HG03066 (cell line): ENCODE results near the gene NALCN.
A peak's percentile ranks its signal among the peaks of the same experiment; 100 is the strongest.

Experiments
- ATAC-seq: cut with Tn5 transposase; IDR thresholded peaks from one replicate; pipeline ENCODE4 v1.9.1; 2021; ENCODE audit warnings: low read depth; ENCODE audit not compliant: unreplicated experiment

NALCN gene

DNA sequence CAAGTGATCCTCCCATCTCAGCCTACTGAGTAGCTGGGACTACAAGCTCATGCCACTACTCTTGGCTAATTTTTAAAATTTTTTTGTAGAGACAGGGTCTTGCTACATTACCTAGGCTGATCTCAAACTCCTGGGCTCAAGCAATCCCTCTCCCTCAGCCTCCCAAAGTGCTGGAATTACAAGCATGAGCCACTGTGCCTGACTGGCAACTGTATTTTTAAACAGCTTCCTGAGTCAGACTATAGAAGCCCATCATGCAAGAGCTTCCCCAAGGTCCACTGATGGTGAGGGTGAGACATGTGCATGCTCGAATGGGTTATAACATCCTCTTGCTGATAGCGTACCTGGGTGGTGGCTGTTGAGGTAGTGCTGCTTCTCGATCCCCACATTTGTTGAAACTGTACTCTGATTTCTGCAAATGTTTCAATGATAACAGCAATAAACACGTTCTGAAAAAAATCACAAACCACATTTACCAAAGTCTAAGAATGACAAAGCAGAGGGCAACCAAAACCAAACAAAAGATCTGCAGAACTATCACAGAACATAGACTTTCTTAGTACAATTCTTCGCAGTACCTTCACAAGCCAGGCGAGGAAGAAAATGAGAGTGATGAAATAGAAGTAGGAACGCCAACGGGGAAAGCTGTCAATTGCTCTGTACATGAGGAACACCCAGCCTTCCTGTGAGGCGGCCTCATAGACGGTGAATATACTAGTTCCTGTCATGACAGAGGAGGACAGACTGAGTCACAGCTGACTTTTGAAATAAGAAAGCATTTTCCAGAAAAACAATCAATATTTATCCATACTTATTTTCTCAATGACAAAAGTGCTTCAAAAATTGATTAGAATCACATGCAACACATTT lies 124.4 kb downstream of the NALCN start:
- ATAC-seq = no peak

DNA sequence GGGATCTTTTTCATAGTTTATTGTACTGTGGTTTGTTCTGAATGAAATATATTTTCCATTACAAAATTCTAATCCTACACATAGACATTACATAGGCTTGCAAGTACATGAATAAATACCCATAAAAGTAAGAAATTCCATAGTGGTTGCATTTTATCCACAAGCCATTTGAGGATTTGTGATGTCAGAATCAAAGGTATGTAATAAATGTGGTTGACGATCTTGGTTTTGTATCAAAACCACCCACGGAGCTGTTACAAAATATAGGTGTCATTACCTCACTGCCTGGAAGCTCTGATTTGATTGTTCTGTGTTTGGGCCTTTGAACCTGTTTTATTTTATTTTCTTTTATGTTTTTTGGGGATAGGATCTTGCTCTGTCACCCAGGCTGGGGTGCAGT lies 125.1 kb downstream of the NALCN start:
- no peak for ATAC-seq

GRCh38 chr13:101289764-101290163 lies 126.5 kb downstream of the NALCN start:
- ATAC-seq = no peak

DNA sequence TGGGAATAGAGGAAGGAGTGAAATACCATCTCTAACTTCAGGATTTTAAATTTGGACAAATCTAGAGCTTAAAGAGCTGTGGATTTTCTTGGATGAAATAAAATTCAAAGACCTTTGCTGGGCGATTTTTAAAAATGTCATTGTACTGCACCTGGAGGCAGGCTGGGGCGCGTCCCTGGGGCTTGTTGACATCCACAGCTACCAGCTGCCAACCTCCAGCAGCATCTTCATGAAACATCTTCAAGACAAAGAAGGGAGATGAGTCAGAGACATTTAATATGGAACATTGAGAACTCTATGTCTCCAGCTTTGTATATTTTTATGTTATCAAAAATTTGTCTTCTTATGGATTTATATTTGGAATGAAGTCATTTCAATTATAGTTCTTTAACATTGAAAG lies 132.5 kb downstream of the NALCN start:
- no peak for ATAC-seq

GRCh38 chr13:101272886-101273285 lies 143.4 kb downstream of the NALCN start:
- ATAC-seq = no peak

- no peak for ATAC-seq
Observed at GRCh38 chr13:101271681-101272245, 144.5 kb downstream of the NALCN start.

- no peak for ATAC-seq
Observed at GRCh38 chr13:101267656-101268055, 148.7 kb downstream of the NALCN start.

- ATAC-seq = no peak
Observed at GRCh38 chr13:101265934-101266333, 150.4 kb downstream of the NALCN start.

GRCh38 chr13:101264931-101265330 lies 151.4 kb downstream of the NALCN start:
- ATAC-seq = no peak

DNA sequence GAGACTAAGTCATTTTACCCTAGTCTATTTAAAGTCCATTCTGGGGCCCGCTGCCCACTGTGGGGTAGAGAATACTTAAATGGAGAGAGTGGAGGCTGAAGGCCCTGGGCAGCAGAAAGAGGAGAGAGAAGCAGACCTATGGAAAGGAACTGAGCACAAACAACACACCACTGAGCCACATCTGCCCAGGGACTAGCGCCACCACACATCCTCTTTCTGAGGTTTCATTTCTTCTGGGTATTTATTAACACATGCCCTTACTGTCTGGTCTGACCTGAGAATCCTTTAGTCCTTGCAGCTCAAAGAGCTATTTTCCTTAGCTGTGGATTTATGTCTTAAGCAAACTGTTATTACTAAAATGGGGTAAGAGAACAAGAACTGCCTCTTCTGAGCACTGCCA lies 154.0 kb downstream of the NALCN start:
- ATAC-seq = peak; percentile 55

GRCh38 chr13:101258509-101258908 lies 157.8 kb downstream of the NALCN start:
- no peak for ATAC-seq

DNA sequence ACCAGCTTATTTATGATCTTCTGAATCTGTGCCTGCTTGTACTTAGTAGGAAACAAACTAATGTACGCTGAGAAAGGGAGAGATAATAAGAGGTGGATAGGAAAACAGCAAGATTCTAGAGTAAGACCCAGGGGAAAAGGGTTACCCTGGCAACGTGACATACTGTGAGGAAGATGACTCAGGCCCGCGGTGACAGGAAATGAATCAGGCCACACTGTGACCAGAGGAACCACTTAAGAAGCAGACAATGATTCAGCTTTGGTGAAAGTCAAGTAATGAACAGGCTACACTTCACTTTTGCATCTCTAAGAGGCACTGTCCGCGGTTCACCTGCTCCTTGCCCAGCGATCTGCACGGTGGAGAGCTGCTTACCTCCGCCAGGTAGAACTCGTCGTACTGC lies 158.2 kb downstream of the NALCN start:
- peak; percentile 97 for ATAC-seq

DNA sequence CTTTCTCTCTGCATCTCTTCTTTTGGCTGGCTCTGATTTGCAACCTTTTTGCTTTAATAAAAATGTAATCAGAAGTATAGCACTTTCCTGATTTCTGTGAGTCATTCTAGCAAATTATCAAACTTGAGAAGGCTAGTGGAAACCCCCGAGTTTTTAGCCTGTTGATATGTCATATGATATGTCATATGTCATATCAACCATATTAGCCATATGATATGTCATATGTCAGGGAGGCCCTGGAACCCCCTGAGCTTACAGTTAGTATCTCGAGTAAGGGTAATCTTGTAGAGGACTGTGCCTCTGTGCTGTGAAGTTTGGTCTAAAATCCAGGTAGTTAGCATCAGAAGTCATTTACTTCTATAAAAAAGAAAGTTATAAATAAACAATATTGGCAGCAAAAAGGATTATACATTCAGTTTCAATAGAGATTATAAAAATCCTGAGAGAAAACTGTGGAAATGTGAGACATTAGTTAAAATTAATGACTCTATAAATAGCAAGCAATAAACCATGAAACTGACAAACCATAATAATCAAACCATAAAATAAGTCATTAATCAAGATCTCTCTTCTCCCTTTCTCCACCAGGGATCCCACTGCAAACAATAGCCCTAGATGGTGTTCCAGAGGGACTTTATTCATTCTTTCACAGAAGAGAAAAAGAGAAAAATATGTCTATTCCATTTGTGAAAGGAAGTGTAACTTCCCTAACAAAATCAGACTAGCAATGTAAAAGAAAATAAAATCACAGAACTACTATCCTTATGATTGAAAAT lies 167.4 kb downstream of the NALCN start:
- ATAC-seq = no peak

DNA sequence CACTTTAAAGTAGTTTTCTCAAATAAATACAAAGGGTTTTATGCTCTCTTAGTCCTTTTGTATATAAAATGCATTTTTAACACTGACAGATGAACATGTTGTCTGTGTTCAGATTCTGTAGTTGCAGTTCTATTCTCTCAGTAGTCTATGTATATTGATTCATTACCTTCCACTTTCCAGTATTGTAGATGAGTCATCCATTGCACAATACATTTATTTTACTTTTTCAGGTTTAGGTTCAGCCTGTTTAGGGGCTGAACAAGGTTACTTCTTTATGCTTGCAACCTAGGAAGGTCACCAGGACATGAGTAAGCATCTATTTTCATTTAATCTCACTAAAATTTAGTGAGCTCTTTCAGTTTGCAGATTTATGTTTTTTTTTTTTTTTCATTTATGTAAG lies 173.6 kb downstream of the NALCN start:
- no peak for ATAC-seq

DNA sequence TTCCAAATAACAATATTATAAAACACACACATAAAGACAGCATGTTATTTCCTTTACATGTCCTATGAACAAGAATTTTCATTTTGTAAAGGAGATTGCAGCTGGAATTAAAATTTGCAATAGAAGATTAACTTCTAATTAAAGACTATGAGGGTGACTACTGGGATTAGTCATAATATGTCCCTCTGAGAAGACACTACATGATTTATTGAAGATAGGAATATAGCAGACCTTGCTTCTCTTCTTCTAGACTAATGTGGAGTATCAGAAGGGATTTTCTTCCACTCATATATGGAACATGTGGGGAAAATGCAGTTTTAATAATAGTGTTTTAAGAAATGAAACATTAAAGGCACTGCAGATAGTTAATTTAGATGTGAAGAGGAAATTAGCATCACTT lies 177.8 kb downstream of the NALCN start:
- ATAC-seq = no peak

DNA sequence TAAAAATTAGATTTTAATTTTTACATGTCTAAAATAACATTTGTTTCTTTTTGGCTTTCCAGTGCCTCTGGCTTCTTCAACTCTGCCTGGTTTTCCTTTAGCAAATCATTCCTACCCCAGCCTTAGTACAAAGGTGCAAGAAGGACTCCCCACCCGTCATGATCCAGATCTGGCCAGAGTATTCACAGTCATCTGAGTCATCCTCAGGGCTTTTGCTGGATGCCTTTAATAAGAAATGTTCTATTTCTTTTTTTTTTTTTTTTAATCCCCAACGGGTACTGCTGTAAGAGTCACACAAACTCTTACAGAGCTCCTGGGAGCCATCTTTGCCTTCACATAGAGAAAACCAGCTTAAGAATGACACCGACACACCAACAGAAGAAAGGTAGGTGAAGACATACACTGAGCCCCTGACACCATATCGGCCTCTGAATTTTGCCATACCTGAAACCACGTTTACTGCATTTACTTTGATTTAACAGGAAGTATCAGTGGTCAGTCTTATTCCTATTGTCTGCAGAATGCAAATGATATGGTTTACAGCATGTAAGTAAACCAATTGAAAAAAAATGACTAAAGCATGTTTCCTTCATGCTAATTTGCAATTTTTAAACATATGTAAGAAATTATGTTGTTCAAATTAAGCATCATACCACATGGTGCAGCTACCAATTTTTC lies 184.4 kb downstream of the NALCN start:
- ATAC-seq = no peak

- ATAC-seq = no peak
Observed at GRCh38 chr13:101230271-101230890, 185.9 kb downstream of the NALCN start.

GRCh38 chr13:101219609-101220265 lies 196.6 kb downstream of the NALCN start:
- no peak for ATAC-seq

GRCh38 chr13:101218484-101218883 lies 197.8 kb downstream of the NALCN start:
- ATAC-seq = no peak

DNA sequence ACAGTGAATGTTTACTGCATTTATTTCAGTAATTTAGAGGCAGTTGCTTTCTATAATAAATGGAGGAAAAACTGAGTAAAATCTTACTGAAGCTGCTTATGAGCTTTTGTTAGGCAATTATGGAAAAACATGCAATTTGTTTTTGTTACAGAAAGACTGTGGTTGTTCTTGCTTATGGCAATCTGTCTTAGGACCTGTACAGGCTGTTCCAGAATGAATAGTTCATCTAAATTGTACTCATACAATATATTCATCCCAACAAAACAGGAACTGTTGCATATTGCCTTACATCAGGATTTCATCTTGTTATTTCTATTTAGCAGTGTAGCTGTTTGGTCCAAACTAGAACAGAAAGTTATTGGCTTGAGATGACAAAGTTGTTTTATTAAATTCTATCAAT lies 199.2 kb downstream of the NALCN start:
- no peak for ATAC-seq
